K562 (cell line): Measurements from ENCODE around the gene FXYD3. TPM values are rescaled to one million over a fixed set of nuclear protein-coding genes. Genes with fewer than 3 reads are reported as not detected.

Experiments
- ATF1 ChIP-seq, 2 experiments: fragments of 450-650 bp in 1 of 2; IDR thresholded peaks; 2 replicates each; pipeline ENCODE4 v1.6.1; 2016; ENCODE audit warnings: missing compliant biosample characterization in 1 of 2, missing genetic modification characterization in 1 of 2
- ZKSCAN1 ChIP-seq: fragments of 150-350 bp; IDR thresholded peaks from 2 replicates; pipeline ENCODE4 v1.6.1; 2016; ENCODE audit warnings: low read depth, low read length
- ZNF561 ChIP-seq: fragments of 450-650 bp; formaldehyde crosslinking; conservative IDR thresholded peaks from 2 replicates; pipeline ENCODE4 v1.4.0; 2020; ENCODE audit warnings: mild to moderate bottlenecking, moderate library complexity
- polyA plus RNA-seq, 8 experiments: library from polyadenylated mRNA; depleted of rRNA in 4 of 8; stranded (reverse) in 5 of 8; unstranded in 3 of 8; fragments of >200 nt; fragmentation: Nextera tagmentation in 2 of 8; fragmentation: Illumina TruSeq in 1 of 8; extraction: Ambion mirVana in 2 of 8; extraction: Trizol in 1 of 8; gene quantifications; 2 replicates each; pipeline versions ENCODE4 v1.2.1 to v1.2.3, GENCODE V29; 2011 to 2014; ENCODE audit warnings: inconsistent platforms in 1 of 8, missing spikeins in 1 of 8
- total RNA-seq, 7 experiments: library from RNA; depleted of rRNA in 6 of 7; stranded (reverse); fragments of >200 nt in 6 of 7; fragmentation: Illumina TruSeq in 2 of 7; extraction: Trizol in 2 of 7; gene quantifications; 2 replicates each; pipeline versions ENCODE4 v1.2.1 to v1.2.3, GENCODE V29; 2011 to 2021; ENCODE audit warnings: low replicate concordance in 1 of 7
- TF ChIP-seq, protein P1 (sequence below): fragments of 250-450 bp; sonication (Bioruptor Pico); IDR thresholded peaks from 2 replicates; pipeline ENCODE4 v1.8.0; 2021; ENCODE audit warnings: mild to moderate bottlenecking, moderate library complexity
- TF ChIP-seq, protein P2 (sequence below), 2 experiments: fragments of 450-650 bp; conservative IDR thresholded peaks; 2 replicates each; pipeline ENCODE4 v1.6.1; 2017; ENCODE audit warnings: mild to moderate bottlenecking in 2 of 2, moderate library complexity in 2 of 2
- TF ChIP-seq, protein P3 (sequence below), 2 experiments: fragments of 450-650 bp; IDR thresholded peaks; 2 replicates each; pipeline ENCODE4 v1.6.1; 2016; ENCODE audit warnings: mild to moderate bottlenecking in 2 of 2, borderline replicate concordance in 1 of 2, low read depth in 1 of 2, moderate library complexity in 1 of 2
- TF ChIP-seq, protein P4 (sequence below), 2 experiments: fragments of 450-650 bp; IDR thresholded peaks; 2 replicates each; pipeline ENCODE4 v1.6.1; 2018; ENCODE audit warnings: mild to moderate bottlenecking in 2 of 2, low read depth in 1 of 2; ENCODE audit not compliant: partially characterized antibody in 2 of 2

The FXYD3 gene
- total and polyA plus RNA-seq, 9 of the 15 experiments (the other 6 are each of a cell fraction or from before 2014, with no cell fraction given): 0.24 TPM; not detected in 8

DNA sequence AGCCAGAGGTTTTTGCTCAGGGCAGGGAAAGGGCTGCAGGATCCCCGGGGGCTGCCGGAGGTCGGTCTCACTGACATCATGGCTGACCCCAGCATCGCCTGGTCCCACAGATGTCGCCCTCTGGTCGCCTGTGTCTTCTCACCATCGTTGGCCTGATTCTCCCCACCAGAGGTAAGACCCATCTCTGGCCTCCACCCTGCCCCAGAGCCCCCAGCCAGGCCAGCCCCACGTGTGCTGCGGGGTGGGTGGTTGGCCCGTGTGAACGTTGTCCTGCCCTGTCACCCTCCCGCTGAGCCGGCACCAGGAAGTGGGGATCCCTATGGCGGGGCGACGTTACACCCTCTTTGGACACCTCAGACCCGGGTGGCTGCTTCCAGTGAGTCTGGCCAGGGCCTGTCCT, 39.8 kb downstream of the FXYD3 start (continued):
- TF ChIP-seq, protein P1, sequence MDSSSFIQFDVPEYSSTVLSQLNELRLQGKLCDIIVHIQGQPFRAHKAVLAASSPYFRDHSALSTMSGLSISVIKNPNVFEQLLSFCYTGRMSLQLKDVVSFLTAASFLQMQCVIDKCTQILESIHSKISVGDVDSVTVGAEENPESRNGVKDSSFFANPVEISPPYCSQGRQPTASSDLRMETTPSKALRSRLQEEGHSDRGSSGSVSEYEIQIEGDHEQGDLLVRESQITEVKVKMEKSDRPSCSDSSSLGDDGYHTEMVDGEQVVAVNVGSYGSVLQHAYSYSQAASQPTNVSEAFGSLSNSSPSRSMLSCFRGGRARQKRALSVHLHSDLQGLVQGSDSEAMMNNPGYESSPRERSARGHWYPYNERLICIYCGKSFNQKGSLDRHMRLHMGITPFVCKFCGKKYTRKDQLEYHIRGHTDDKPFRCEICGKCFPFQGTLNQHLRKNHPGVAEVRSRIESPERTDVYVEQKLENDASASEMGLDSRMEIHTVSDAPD: no peak
- TF ChIP-seq, protein P2, sequence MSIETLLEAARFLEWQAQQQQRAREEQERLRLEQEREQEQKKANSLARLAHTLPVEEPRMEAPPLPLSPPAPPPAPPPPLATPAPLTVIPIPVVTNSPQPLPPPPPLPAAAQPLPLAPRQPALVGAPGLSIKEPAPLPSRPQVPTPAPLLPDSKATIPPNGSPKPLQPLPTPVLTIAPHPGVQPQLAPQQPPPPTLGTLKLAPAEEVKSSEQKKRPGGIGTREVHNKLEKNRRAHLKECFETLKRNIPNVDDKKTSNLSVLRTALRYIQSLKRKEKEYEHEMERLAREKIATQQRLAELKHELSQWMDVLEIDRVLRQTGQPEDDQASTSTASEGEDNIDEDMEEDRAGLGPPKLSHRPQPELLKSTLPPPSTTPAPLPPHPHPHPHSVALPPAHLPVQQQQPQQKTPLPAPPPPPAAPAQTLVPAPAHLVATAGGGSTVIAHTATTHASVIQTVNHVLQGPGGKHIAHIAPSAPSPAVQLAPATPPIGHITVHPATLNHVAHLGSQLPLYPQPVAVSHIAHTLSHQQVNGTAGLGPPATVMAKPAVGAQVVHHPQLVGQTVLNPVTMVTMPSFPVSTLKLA (conservative IDR thresholded peaks at IDR 0.05): peak in 1 of 2 experiments; percentile 29; a peak in 1 of 4 replicates
- TF ChIP-seq, protein P3, sequence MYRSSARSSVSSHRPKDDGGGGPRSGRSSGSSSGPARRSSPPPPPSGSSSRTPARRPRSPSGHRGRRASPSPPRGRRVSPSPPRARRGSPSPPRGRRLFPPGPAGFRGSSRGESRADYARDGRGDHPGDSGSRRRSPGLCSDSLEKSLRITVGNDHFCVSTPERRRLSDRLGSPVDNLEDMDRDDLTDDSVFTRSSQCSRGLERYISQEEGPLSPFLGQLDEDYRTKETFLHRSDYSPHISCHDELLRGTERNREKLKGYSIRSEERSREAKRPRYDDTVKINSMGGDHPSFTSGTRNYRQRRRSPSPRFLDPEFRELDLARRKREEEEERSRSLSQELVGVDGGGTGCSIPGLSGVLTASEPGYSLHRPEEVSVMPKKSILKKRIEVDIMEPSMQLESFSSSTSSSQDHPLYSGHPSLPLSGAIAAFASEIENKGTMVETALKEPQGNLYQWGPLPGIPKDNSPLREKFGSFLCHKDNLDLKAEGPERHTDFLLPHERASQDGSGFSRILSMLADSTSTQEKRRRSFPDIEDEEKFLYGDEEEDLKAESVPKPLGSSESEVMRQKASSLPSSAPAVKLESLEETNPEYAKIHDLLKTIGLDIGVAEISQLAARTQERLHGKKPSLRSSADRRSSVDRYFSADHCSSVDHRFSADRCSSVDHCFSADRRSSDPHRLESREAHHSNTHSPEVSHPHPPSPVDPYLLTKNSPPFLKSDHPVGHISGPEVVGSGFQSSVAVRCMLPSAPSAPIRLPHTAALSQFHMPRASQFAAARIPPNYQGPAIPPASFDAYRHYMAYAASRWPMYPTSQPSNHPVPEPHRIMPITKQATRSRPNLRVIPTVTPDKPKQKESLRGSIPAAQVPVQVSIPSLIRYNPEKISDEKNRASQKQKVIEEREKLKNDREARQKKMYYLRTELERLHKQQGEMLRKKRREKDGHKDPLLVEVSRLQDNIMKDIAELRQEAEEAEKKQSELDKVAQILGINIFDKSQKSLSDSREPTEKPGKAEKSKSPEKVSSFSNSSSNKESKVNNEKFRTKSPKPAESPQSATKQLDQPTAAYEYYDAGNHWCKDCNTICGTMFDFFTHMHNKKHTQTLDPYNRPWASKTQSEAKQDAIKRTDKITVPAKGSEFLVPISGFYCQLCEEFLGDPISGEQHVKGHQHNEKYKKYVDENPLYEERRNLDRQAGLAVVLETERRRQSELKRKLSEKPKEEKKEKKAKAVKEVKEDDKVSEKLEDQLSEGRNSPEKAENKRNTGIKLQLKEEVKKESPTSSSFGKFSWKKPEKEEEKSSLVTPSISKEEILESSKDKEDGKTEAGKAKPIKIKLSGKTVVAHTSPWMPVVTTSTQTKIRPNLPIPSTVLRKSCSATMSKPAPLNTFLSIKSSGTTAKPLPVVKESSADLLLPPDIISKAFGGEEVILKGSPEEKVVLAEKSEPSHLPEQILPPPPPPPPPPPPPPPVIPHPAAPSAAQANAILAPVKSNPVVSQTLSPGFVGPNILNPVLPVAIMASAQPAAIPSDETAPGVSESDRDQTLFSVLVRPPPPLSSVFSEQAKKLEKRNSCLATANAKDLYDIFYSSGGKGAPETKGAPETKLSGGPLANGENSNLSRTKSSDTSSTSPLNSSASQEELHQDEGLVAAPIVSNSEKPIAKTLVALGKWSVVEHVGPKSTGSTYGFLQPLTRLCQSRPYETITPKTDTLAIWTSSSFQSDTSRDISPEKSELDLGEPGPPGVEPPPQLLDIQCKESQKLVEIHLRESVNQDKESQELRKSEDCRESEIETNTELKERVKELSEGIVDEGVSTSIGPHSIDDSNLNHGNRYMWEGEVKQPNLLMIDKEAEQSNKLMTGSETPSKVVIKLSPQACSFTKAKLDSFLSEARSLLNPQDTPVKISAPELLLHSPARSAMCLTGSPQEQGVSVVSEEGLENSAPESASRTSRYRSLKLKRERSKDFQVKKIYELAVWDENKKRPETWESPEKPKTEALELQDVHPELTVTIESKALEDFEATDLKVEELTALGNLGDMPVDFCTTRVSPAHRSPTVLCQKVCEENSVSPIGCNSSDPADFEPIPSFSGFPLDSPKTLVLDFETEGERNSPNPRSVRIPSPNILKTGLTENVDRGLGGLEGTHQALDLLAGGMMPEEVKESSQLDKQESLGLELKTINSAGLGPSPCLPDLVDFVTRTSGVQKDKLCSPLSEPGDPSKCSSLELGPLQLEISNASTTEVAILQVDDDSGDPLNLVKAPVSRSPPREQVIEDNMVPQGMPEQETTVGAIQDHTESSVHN (IDR thresholded peaks at IDR 0.05; ENCODE audit: borderline replicate concordance in 1 of 2, low read depth in 1 of 2): no peak
- TF ChIP-seq ATF1 (CRISPR knock-in tag; IDR thresholded peaks at IDR 0.05) (no peak), ATF1 (tag; IDR thresholded peaks at IDR 0.05) (0 out of 2 replicates have a peak, but pooled peaks have one; percentile 22), ZKSCAN1 (no peak), ZNF561 (no peak)
- TF ChIP-seq, protein P4, sequence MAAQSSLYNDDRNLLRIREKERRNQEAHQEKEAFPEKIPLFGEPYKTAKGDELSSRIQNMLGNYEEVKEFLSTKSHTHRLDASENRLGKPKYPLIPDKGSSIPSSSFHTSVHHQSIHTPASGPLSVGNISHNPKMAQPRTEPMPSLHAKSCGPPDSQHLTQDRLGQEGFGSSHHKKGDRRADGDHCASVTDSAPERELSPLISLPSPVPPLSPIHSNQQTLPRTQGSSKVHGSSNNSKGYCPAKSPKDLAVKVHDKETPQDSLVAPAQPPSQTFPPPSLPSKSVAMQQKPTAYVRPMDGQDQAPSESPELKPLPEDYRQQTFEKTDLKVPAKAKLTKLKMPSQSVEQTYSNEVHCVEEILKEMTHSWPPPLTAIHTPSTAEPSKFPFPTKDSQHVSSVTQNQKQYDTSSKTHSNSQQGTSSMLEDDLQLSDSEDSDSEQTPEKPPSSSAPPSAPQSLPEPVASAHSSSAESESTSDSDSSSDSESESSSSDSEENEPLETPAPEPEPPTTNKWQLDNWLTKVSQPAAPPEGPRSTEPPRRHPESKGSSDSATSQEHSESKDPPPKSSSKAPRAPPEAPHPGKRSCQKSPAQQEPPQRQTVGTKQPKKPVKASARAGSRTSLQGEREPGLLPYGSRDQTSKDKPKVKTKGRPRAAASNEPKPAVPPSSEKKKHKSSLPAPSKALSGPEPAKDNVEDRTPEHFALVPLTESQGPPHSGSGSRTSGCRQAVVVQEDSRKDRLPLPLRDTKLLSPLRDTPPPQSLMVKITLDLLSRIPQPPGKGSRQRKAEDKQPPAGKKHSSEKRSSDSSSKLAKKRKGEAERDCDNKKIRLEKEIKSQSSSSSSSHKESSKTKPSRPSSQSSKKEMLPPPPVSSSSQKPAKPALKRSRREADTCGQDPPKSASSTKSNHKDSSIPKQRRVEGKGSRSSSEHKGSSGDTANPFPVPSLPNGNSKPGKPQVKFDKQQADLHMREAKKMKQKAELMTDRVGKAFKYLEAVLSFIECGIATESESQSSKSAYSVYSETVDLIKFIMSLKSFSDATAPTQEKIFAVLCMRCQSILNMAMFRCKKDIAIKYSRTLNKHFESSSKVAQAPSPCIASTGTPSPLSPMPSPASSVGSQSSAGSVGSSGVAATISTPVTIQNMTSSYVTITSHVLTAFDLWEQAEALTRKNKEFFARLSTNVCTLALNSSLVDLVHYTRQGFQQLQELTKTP (IDR thresholded peaks at IDR 0.05; ENCODE audit: low read depth in 1 of 2, partially characterized antibody in 2 of 2): no peak
